ENCODE results near the gene KAZALD1.

Gene KAZALD1

DNA sequence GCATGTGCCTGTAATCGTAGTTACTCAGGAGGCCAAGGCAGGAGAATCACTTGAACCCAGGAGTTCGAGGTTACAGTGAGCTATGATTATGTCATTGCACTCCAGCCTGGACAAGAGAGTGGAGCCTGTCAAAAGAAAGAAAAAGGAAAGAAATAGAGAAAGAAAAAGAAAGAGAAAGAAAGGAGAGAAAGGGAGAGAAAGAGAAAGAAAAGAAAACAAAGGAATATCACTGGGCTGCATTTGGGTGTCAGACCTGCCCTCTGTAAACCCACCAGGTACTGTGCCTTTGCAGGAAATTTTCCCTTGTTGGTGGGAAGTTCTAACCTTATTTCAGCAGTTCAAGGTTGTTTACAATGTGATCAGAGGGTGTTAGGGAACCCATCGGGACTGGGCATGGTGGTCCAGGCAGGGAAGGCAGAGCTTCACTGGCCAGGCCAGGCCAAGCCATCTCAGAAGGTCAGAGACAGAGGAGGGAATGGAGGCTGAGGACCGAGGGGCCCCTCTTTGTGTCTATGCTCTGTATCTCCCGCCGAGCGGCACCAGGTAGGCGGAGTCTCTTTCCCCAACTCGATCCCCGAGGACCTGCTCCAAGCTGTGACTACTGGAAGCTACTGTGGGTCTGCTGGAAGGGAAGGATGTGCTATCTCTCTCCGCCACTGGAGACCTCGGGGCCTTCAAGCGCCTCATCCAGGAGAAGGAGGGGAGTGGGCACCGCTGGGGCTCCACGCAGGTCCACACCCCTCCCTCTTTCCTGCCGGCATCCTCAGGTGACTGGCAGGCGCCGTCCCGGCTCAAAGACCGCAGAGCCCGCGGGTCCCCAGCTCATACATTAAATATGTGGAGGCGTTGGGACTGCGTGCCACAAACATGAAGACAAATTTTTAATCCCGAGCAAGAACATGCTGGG is 15.2 kb upstream of the KAZALD1 start:
- DNase-seq (ENCODE audit: low read depth): no peak
- no peak overlapping the region for H3K4me3 ChIP-seq (ENCODE audit: low read depth, low read length)

DNA sequence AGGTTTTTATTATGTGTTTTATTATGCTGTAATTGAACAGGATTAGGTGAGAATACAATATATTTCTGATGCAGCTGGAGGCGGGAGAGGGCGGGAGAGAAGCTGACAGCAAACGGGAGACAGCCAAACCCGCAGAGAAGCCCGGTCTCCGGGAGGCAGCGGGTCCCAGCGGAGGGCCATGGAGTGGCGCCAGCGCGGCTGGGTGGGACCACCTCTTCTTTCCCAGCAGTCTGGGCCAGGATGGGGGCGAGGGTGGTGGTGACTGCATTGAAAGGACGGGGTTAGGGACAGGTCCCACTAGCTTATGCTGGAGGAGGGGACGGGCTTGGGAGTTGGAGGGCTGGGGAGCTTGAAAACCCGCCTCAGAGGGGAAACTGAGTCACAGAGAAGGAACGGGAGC is 14.5 kb upstream of the KAZALD1 start:
- DNase-seq (ENCODE audit: low read depth): no peak
- no peak overlapping the region for H3K4me3 ChIP-seq (ENCODE audit: low read depth, low read length)

DNA sequence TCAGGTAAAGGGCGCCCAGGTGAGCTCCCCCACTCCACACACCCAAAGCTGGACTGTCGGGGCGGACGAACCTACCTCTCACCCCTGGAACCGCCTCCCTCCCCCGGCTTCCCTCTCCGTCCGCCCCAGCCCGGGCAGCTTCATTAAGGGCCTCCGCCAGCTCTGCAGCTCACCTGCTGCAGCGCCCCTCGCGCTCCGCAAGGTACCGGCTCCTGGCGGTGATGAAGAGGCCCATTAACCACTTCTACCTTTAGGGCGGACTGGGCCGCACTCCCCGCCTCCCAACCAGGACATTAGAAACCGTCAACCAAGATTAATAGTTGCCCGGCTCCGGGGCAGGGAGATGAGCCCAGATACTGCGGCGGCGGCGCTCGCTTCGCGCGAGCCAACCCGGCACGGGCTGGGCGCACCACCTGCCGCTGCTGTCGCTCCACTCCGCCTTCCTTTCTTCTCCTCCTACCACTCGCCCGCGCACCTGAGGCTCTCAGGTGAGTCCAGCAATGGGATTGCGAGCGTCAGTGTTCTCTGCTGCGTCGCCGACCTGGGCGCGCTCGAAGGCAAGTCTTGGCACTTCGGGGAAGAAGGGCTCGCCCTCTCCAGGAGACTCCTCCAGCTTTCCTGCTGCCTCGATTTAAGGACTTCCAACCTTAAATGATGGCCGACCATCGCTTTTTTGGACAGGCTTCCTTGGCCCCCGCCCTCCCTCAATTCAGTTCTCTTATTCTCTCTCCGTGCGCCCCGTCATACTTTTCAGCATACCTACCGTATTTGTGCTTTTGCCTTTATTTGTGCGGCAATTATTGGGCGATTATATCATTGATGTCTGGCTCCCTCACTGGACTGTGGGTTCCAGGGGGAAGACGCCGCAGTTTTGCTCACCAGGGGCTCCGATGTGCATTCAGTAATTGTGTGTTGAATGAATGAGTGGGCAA is 13.6 kb upstream of the KAZALD1 start:
- DNase-seq (ENCODE audit: low read depth): no peak
- H3K4me3 ChIP-seq (ENCODE audit: low read depth, low read length): no peak overlapping the region

DNA sequence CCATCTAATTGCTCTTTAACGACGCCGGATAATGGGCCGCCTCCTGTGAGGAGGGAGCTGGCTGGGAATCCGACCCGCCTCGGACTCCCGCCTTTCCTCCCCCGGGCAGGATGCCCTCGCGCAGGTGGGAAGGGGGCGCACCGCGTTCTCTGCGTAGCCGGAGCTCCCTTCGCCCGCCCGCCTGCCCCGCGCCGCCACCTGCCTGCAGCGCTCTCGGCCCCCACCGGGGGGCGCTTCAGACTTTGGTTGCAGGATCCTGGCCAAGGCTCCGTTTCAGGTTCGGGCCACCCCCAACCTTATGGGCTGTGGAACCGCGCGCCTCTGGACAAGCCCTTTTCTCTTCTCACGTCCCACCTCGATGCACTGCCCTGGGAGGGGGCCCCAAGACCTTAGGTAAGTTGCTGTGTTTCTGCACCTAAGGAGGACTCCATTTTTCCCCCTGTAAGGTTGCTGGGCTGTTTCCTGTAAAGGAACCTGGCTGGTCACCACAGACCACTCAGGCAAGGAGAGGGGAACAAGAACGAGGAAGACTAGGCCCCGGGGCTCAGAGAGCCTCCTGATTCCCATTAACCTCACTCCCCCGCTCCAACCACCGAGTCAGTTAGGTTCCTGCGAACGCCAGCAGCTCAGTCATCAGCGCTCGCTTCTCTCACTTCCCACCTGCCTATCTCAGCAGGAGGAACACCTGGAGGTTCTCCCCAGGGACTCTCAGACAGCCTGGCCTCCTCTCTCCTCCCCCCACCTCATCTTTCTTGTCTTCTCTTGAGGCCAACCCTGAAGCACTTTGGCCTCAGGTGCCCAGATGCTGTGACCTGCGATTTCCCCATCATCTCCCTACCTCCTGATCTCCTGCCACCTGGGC is 11.3 kb upstream of the KAZALD1 start:
- peak overlapping the region; percentile 12 for H3K4me3 ChIP-seq (ENCODE audit: low read depth, low read length)
- DNase-seq (ENCODE audit: low read depth): no peak

DNA sequence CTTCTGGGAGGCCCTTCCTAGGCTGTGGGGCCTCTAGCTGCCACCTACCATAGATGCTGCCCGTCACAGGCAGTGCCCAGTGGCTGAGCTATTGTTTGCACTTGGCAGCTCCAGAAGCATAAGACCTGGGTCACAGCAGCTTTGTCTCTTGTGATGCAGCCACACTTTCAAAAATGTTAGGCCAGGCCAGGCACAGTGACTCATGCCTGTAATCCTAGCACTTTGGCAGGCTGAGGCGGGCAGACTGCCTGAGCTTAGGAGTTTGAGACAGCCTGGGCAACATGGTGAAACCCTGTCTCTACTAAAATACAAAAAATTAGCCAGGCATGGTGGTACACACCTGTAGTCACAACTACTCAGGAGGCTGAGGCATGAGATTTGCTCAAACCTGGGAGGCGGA is 9.5 kb upstream of the KAZALD1 start:
- no peak for DNase-seq (ENCODE audit: low read depth)
- no peak overlapping the region for H3K4me3 ChIP-seq (ENCODE audit: low read depth, low read length)

DNA sequence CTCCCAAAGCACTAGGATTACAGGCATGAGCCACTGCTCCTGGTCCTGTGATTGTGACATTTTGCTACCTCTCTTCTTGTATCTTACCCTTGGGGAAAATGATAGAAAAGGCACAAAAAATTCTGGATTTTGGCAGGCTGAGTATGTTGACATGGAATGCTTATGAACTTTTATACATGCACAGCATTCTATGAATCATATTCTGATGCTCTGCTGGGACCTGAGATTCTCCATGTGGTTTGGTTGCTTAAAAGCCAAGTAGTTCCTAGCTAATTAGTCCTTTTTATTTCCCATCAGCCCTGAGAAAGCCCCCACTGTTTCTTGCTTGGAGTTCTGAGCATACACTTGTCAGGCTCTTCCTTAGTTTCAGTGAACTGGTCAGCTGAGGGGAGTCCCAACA is 8.3 kb upstream of the KAZALD1 start:
- DNase-seq (ENCODE audit: low read depth): no peak
- H3K4me3 ChIP-seq (ENCODE audit: low read depth, low read length): no peak overlapping the region

DNA sequence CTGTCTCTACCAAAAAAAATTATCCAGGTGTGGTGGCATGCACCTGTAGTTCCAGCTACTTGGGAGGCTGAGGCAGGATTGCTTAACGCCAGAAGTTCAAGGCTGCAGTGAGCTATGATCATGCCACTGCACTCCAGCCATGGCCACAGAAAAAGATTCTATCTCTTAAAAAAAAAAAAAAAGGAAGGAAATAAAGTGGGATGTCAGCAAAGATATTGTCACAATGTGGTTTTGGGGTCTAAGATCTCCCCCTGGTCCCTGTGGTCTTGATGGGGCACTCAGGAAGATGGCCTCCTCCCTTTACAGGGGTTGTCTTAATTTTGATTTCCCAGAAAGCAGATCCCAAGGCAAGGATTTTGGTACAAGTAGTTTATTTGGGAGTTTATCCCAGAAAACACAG is 7.4 kb upstream of the KAZALD1 start:
- no peak overlapping the region for H3K4me3 ChIP-seq (ENCODE audit: low read depth, low read length)
- no peak for DNase-seq (ENCODE audit: low read depth)

DNA sequence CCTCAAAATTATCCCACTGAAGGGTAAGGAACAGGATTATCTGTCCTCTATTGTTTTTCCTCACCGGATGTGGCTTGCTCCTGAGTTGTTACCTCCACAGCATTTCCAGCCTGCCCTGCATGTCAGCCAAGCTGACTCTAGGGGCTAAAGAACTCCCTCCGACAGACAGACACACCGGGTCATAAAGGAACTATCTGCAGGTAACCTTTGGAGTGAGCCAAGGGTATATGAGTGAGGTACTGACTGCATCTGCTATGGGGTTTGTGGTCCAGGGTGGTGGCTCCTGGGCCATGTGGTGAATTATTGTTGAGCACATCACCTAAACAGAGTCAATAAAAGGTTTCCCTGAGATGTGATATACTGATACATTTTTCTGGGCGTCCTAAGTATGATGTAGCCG is 6.9 kb upstream of the KAZALD1 start:
- H3K4me3 ChIP-seq (ENCODE audit: low read depth, low read length): no peak overlapping the region
- no peak for DNase-seq (ENCODE audit: low read depth)

DNA sequence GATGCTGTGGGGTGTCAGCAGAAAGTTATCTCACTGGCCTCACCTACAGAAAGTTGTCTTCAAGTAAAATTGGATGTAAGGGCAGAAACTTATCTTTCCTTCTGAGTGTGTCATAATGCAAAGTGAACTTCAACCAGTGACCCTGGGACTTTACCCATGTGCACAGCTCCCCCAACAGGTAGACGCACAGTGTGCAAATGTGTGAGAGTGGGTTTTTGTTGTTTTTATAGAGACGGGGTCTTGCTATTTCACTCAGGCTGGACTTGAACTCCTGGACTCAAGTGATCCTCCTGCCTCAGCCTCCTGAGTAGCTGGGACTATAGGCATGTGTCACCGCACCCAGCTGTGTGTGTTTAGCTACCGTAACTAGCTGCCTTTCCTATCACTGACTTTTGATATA is 6.4 kb upstream of the KAZALD1 start:
- H3K4me3 ChIP-seq (ENCODE audit: low read depth, low read length): no peak overlapping the region
- DNase-seq (ENCODE audit: low read depth): no peak

DNA sequence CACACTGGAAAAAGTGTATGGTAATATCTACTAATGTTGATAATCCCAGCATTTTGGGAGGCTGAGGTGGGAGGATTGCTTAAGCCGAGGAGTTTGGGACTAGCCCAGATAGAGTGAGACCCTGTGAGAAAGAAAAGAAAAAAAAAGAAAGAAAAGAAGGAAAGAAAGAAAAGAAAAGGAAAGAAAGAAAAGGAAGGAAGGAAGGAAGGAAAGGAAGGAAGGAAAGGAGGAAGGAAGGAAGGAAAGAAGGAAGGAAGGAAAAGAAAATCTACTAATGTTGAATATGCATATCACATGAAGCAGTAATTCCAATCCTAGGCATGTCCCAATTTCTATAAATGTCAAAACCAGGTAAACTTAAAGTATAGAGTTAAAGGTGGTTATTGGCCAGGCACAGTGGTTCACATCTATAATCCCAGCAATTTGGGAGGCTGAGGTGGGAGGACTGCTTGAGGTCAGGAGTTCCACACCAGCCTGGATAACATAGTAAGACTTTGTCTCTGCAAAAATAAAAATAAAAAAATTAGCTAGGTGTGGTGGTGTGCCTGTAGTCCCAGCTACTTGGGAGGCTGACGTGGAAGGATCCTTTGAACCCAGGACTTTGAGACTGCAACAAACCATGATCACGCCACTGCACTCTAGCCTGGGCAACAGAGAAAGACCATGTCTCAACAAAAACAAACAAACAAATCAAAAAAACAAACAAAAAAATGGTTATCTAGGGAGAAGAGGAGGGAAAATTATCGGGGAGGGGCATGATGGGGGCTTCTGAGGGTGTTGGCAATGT is 5.2 kb upstream of the KAZALD1 start:
- H3K4me3 ChIP-seq (ENCODE audit: low read depth, low read length): no peak overlapping the region
- no peak for DNase-seq (ENCODE audit: low read depth)

DNA sequence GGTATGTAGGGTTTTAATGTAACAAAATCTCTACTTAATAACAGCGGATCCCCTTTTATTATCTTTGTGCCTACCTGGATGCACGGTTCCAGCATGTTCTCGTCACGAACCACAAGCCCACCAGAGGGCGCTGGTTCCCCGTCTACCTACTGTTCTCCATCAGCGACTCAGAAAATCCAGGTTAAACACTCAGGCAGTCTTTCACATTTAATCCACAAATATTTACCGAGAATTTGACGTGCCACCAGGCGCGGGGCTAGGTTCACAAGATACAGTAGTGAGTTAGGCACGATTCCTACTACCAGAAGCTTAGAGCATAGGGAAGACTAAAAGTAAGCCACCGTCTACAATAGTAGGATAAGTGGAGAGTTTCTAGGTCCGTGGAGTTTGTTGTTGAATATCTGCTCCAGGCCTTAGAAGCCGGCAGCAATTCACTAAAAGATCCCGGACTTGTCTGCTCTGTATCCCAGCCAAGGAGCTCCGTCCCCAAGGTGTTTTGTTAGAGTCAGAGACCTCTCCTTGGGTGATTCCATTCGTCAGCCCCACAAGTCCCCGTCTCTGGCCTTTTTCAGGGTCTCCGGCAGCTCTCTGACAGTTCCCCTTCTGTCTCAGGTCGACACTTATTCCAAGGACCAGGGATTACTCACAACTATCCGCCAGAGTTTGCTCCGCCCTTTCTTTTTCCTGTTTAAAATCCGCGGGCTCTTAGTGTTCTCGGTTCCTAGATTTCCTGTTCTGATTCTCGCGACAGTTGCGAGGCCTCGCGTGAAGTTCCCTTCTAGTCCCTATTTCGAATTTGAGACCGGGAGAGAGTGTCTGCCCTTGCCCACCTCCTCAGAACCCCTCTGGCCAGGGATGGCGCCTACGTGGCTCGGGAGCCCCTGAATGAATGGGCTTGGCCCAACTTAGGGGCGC is 1.5 kb upstream of the KAZALD1 start:
- H3K4me3 ChIP-seq (ENCODE audit: low read depth, low read length): peak overlapping the region; percentile 85
- DNase-seq (ENCODE audit: low read depth): peak; percentile 73

DNA sequence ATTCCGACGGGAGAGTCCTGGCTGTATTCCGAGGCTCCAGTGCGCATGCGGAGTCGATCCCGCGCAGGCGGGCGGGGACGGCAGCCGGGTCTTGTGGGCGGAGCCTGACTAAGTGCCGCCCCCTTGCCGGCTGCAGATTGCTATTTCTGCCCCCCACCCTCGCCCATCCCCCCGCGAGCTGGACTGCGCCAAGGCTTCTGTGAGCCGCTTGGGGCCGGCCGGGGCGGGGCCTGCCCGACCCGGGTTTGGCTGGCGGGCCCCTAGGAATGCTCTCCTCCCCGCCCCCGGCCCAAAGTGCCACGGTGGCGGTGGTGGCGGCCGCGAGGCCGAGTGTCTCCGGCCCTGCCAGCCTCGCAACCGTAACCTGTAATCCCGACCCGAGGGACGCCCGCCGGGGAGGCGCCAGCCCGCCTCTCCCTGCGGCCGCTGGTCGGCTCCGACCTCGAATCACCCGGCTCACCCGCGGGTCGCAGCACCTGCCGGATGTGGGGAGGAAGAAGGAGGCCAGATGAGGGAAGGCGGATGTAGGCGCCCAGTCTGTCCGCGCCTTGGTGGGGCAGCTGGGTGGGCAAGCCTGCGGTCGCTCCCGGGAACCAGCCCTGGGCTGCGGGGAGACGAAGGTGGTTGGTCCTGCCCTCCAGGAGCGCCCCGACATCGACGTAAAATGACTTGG is 702 bp upstream of the KAZALD1 start:
- DNase-seq (ENCODE audit: low read depth): peak; percentile 66
- peak overlapping the region; percentile 85 for H3K4me3 ChIP-seq (ENCODE audit: low read depth, low read length)

DNA sequence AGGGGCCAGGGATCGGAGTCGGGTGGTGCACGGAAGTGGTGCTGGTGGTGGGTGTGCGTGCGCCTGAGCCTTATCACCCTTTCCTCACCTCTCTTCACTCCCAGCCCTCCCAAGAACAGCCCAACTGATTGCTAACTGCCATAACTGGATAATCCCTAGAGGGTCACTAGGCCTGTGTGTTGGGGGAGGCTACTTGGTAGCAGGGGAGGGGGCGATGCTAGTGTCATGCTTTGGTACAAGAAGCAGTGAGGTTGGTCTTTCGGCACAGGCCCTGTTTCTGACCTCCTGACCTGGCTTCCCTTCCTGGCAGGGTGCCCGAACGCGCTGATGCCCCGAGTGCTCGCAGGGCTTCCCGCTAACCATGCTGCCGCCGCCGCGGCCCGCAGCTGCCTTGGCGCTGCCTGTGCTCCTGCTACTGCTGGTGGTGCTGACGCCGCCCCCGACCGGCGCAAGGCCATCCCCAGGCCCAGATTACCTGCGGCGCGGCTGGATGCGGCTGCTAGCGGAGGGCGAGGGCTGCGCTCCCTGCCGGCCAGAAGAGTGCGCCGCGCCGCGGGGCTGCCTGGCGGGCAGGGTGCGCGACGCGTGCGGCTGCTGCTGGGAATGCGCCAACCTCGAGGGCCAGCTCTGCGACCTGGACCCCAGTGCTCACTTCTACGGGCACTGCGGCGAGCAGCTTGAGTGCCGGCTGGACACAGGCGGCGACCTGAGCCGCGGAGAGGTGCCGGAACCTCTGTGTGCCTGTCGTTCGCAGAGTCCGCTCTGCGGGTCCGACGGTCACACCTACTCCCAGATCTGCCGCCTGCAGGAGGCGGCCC is 652 bp downstream of the KAZALD1 start:
- no peak for DNase-seq (ENCODE audit: low read depth)
- H3K4me3 ChIP-seq (ENCODE audit: low read depth, low read length): peak overlapping the region; percentile 85

DNA sequence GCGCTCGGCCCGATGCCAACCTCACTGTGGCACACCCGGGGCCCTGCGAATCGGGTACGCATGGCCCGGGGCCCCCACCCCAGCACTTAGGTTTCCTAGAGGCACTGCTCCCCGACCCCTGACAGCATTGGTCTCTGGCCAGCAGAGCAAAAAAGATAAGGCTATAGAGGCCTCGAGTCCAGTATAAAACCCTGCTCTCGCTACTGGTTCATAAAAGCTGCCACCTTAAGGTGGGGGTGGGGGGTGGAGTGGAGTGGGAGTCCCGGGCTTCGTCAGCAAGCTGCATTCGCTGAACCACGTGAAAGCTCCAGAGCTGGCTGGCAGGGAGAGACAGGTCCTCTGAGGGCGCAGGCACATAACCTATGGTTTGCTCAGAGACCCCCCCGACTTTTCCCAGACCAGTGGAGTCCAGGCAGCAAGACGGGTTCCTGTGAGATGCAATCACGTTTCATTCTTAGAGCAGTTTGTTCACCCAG is 1.3 kb downstream of the KAZALD1 start:
- DNase-seq (ENCODE audit: low read depth): no peak
- H3K4me3 ChIP-seq (ENCODE audit: low read depth, low read length): peak overlapping the region; percentile 85

DNA sequence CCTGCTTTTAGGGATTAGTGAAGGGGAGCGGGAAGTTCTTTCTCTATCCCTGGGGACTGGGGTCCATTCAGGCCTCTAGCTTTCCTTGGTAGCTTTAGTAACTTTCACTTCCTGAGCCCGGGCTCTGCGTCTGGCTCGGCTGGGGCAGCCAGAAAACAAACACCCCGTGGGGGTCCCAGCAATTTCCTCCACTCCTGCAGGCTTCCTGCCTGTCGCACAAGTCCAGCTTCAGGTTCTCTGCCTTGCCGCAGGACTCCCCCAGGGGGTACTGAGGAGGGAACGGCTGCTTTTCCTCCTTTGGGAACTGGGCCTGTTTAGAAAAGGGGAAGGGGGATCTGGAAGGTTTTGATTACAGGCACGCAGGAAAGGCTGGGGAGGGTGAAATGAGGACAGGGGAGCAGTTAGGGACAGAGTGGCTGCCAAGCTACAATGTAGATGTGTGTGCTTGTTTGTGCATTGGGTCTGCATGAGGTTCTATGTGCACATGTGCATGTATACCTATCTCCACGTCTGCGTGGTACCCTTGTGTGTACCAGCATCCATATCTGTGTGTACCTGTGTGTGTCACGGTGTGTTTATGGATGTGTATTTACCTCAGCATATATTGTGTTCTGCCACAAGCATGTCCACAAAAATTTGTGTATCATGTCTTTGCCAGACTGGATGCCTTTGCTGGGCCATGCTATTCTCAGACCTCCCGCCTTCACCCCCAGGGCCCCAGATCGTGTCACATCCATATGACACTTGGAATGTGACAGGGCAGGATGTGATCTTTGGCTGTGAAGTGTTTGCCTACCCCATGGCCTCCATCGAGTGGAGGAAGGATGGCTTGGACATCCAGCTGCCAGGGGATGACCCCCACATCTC is 2.0 kb downstream of the KAZALD1 start:
- no peak overlapping the region for H3K4me3 ChIP-seq (ENCODE audit: low read depth, low read length)
- DNase-seq (ENCODE audit: low read depth): no peak

All from skeletal muscle cell (primary cell).